HG02623 (cell line): ENCODE data around the gene LFNG.

ENCODE experiments used
- ATAC-seq: cut with Tn5 transposase; IDR thresholded peaks from one replicate; pipeline ENCODE4 v1.9.1; 2021; ENCODE audit warnings: moderate library complexity; ENCODE audit not compliant: unreplicated experiment

Gene LFNG

DNA sequence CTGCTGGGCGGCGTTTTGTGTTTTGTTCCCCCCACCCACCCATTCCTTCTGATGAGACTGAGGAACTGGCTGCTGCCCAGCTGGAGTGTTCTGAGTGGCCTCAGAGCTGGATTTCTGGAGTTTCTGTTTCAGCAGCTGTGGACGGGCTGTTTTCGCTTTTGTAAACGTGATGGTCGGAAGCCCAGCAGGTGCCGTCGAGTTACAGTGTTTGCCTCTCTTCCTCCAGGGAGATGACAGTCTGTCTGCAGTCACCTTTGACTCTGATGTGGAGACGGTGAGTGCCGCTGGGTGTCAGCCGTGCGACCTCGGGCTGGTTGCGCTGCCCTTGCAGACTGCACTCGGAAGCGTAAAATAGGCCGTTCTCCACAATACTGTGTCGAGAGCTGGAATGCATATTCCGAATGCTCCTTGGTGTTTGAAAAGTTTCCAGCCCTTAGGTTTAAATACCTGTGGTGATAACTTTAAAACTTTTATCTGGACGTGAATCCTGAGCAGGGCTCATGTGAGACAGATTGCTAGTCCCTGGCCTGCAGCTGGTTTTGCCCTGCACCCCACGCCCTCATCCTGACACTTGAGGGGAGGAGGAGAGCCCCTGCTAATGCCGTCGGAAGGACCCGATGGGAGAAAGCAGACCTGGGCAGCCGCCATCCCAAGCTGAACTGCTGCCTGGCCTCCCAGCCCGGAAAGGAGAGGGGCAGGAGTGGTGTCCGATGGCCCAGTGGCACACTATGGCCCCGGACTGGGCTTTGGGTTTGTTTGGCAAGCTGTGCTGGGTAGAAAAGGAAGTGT is 47.5 kb downstream of the LFNG start:
- ATAC-seq: no peak

DNA sequence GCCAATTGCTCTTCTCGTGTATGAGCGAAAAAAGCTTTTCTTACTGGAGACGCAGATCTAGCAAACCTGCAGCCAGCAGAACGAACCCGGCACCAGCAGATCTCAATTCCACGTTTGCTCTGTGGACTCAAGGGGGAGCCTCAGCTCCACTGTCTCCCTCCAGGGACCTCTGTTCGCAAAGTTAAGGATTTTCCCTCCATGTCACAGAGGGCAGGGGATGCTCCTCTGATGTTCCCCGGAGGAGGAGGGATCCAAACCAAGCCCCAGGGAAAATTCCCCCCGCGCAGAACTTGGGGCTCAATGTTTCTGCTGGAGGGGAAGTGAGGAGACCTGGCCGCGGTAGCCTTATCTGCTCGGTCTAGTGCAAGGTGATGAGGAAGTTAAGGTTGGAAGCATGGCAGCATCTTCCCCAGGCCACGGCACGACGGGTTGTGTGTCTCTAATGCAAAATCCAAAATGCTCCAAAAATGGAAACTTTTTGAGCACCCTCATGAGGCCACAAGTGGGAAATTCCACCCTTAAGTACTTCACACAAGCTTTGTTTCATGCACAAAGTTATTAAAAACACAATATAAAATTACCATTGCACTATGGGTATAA is 48.2 kb downstream of the LFNG start:
- no peak for ATAC-seq

DNA sequence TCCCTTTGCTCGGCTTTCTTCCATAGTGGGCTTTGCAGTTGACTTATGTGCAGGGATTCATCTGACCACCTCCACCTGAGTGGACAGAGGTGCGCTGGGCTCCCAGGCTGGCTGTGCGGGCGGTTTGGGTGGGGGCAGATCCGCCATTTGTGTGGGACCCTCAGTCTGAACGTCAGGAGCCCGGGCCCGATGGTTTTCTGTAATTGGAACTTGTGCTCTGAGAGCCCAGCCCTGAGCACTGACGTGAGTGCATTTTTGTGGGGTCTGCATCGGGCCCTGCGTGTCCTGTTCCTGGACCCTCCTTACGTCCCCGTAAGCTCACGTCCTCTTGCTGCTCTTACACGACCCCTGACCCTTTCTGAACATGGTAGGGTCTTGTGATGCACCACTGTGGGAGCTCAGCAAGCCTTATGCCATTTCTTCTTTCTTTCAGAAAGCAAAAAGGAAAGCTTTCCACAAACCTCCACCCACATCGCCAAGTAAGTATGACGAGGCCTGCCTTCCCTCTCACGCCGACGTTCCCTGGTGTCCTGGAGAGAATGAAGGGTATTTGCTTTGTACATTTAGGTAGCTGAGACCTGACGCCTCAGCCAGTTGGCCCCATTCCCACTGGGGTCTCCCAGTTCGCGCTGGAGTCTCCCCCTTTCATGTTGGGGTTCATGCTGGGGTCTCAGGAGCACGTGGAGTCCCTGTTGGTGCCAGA is 49.1 kb downstream of the LFNG start:
- no peak for ATAC-seq

- no peak for ATAC-seq
Measured at GRCh38 chr7:2569421-2569820, 49.8 kb downstream of the LFNG start.

- ATAC-seq: no peak
Measured at GRCh38 chr7:2570021-2570420, 50.4 kb downstream of the LFNG start.

GRCh38 chr7:2571409-2571808 is 51.8 kb downstream of the LFNG start:
- no peak for ATAC-seq

GRCh38 chr7:2572101-2572842 is 52.7 kb downstream of the LFNG start:
- ATAC-seq: no peak

GRCh38 chr7:2573761-2574160 is 54.2 kb downstream of the LFNG start:
- no peak for ATAC-seq

- ATAC-seq: no peak
Measured at GRCh38 chr7:2575046-2575732, 55.6 kb downstream of the LFNG start.

- ATAC-seq: no peak
Measured at GRCh38 chr7:2575733-2576340, 56.3 kb downstream of the LFNG start.

- no peak for ATAC-seq
Measured at GRCh38 chr7:2576742-2577491, 57.3 kb downstream of the LFNG start.
